Gastrocnemius medialis (tissue), 4 donors: ENCODE results near the gene SORD.

Experiments
- POLR2A ChIP-seq, 2 donors: fragments of 450-650 bp; IDR thresholded peaks; one replicate each; pipeline ENCODE4 v1.6.1; 2017; ENCODE audit warnings: antibody characterized with exemption in 2 of 2, mild to moderate bottlenecking in 2 of 2, moderate library complexity in 2 of 2
- TF ChIP-seq, protein P1 (sequence below), 5 experiments: fragments of 450-650 bp in 3 of 5; fragments of 200-600 bp in 2 of 5; sonication (generic) in 2 of 5; IDR thresholded peaks in 4 of 5; conservative IDR thresholded peaks in 1 of 5; 1 replicate in 4 of 5; 2 replicates in 1 of 5; pipeline ENCODE4 v1.5.1; 2016 to 2019; ENCODE audit warnings: antibody characterized with exemption in 5 of 5, mild to moderate bottlenecking in 3 of 5, moderate library complexity in 3 of 5

DNA sequence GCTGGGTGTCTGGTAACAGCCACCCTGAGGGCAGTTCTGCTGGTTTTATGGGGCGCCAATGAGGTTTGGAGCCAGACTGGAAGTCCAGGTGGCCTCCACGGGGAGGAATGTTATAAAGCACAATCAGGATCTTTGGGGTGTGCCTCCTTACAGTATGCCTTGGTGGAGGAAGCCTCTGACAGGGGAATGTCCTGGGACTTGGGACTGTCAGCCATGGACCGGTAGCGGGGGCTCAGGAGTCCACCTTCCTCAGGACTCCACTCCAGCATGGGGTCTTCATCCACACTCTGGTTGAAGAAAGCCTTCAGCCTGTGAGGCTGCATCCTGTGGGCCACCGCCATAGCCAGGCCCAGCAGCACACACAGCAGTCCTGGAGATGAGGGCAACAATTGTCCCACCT, 96.0 kb downstream of the SORD start:
- TF ChIP-seq POLR2A (IDR thresholded peaks at IDR 0.05), result no peak
- TF ChIP-seq, protein P1, sequence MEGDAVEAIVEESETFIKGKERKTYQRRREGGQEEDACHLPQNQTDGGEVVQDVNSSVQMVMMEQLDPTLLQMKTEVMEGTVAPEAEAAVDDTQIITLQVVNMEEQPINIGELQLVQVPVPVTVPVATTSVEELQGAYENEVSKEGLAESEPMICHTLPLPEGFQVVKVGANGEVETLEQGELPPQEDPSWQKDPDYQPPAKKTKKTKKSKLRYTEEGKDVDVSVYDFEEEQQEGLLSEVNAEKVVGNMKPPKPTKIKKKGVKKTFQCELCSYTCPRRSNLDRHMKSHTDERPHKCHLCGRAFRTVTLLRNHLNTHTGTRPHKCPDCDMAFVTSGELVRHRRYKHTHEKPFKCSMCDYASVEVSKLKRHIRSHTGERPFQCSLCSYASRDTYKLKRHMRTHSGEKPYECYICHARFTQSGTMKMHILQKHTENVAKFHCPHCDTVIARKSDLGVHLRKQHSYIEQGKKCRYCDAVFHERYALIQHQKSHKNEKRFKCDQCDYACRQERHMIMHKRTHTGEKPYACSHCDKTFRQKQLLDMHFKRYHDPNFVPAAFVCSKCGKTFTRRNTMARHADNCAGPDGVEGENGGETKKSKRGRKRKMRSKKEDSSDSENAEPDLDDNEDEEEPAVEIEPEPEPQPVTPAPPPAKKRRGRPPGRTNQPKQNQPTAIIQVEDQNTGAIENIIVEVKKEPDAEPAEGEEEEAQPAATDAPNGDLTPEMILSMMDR (IDR thresholded peaks at IDR 0.05 in 4 of 5, conservative IDR thresholded peaks at IDR 0.05 in 1 of 5), result no peak
